PC-3 (cell line): ENCODE measurements around the gene C7orf33. TPM values are rescaled to one million over a fixed set of nuclear protein-coding genes. Genes with fewer than 3 reads are reported as not detected.

Experiments
- ATAC-seq: fragments of 200-7000 bp; cut with Tn5 transposase; 2 replicates; pipeline ENCODE4 v1.9.1; 2020; ENCODE audit warnings: mild to moderate bottlenecking, moderate library complexity
- BruUV-seq: library from RNA; stranded (reverse); fragments of 400-500 nt; replicated peaks from 2 replicates; lab custom pipeline; 2021; lab: Mats Ljungman, UMichigan
- CTCF ChIA-PET: fragments of 300-600 bp; sonication (Branson Sonifier 250); formaldehyde crosslinking; loops from one replicate; lab custom pipeline; 2022; ENCODE audit warnings: antibody characterized with exemption; lab: Charles Lee
- POLR2A ChIA-PET: fragments of 300-600 bp; sonication (Branson Sonifier 250); formaldehyde crosslinking; loops from one replicate; lab custom pipeline; 2022; ENCODE audit warnings: antibody characterized with exemption; ENCODE audit not compliant: unreplicated experiment; lab: Charles Lee
- DNase-seq: peaks from one replicate; pipeline ENCODE4 v3.0.0-alpha.2; 2015
- H2AFZ ChIP-seq: fragments of 300-600 bp; sonication (generic); 2 replicates; pipeline ENCODE4 v1.6.0; 2016; ENCODE audit warnings: antibody characterized with exemption, low read length
- H3F3A ChIP-seq: fragments of 300-600 bp; sonication (generic); one replicate; pipeline ENCODE4 v1.6.0; 2017; ENCODE audit warnings: antibody characterized with exemption, low read length, control low read depth, mild to moderate bottlenecking; ENCODE audit not compliant: unreplicated experiment
- H3K27ac ChIP-seq: fragments of 300-600 bp; sonication (generic); 2 replicates; pipeline ENCODE4 v1.5.1; 2016; ENCODE audit warnings: mild to moderate bottlenecking, low read length
- H3K27me3 ChIP-seq: fragments of 300-600 bp; sonication (generic); 2 replicates; pipeline ENCODE4 v1.6.1; 2016; ENCODE audit warnings: low read length, mixed read lengths
- H3K36me3 ChIP-seq: fragments of 300-600 bp; sonication (generic); 2 replicates; pipeline ENCODE4 v1.6.1; 2016; ENCODE audit warnings: low read depth, mixed run types, low read length, mixed read lengths
- H3K4me1 ChIP-seq: fragments of 300-600 bp; sonication (generic); 2 replicates; pipeline ENCODE4 v1.5.1; 2016; ENCODE audit warnings: low read length; ENCODE audit not compliant: insufficient read depth
- H3K4me2 ChIP-seq: fragments of 300-600 bp; sonication (generic); 2 replicates; pipeline ENCODE4 v1.6.0; 2016; ENCODE audit warnings: low read length
- H3K4me3 ChIP-seq: fragments of 300-600 bp; sonication (generic); 2 replicates; pipeline ENCODE4 v1.5.1; 2016; ENCODE audit warnings: mild to moderate bottlenecking, low read length, mixed read lengths
- H3K79me2 ChIP-seq: fragments of 300-600 bp; sonication (generic); 2 replicates; pipeline ENCODE4 v1.6.1; 2017; ENCODE audit warnings: low read length, mixed read lengths
- H3K9ac ChIP-seq: fragments of 300-600 bp; sonication (generic); 2 replicates; pipeline ENCODE4 v1.6.0; 2016; ENCODE audit warnings: mild to moderate bottlenecking, low read length
- H3K9me2 ChIP-seq: fragments of 300-600 bp; sonication (generic); replicated peaks from 2 replicates; pipeline ENCODE4 v1.6.1; 2016; ENCODE audit warnings: mixed run types, low read length, mixed read lengths
- H3K9me3 ChIP-seq: fragments of 300-600 bp; sonication (generic); 2 replicates; pipeline ENCODE4 v1.6.1; 2016; ENCODE audit warnings: low read length, mixed read lengths
- H4K20me1 ChIP-seq: fragments of 300-600 bp; sonication (generic); 2 replicates; pipeline ENCODE4 v1.6.1; 2016; ENCODE audit warnings: low read length, mixed read lengths
- CTCF ChIP-seq: fragments of 300-600 bp; sonication (generic); conservative IDR thresholded peaks from 2 replicates; pipeline ENCODE4 v1.5.1; 2017; ENCODE audit warnings: antibody characterized with exemption, low read depth, mild to moderate bottlenecking, low read length
- EZH2 ChIP-seq: fragments of 300-600 bp; sonication (generic); IDR thresholded peaks from one replicate; pipeline ENCODE4 v1.6.1; 2017; ENCODE audit warnings: antibody characterized with exemption, mild to moderate bottlenecking, low read length; ENCODE audit not compliant: unreplicated experiment
- EZH2phosphoT487 ChIP-seq: fragments of 300-600 bp; sonication (generic); IDR thresholded peaks from 2 replicates; pipeline ENCODE4 v1.6.1; 2018; ENCODE audit warnings: mild to moderate bottlenecking, antibody characterized with exemption, low read length, borderline replicate concordance
- intact Hi-C: fragments of 100-400 bp; cut with micrococcal nuclease; formaldehyde crosslinking; loops from 2 replicates; pipeline ENCODE4 v1.9.0; 2023
- total RNA-seq: library from RNA; depleted of rRNA; stranded (reverse); fragments of >200 nt; gene quantifications from 2 replicates; pipeline ENCODE4 v1.2.3, GENCODE V29; 2014

Gene C7orf33
- total RNA-seq, 1 experiment from 2014 or later, result not detected

- DNase-seq, result no peak
- no TSS peak for BruUV-seq
- Histone ChIP-seq H3K4me3 (no peak overlapping the region), H3K4me2 (no peak overlapping the region), H3K9me2 (no peaks in the 10 kb centered on the region), H3K9ac (no peak overlapping the region), H3K27ac (no peak overlapping the region), H3F3A (no peaks in the 10 kb centered on the region), H3K9me3 (no peaks in the 10 kb centered on the region), H3K27me3 (no peaks in the 10 kb centered on the region), H3K36me3 (no peaks in the 10 kb centered on the region), H2AFZ (no peak overlapping the region), H4K20me1 (no peaks in the 10 kb centered on the region), H3K4me1 (peaks cover 5% of the 10 kb centered on the region; the same call in 1 of the 2 replicates), H3K79me2 (no peaks in the 10 kb centered on the region)
- TF ChIP-seq EZH2phosphoT487 (no peak), CTCF (no peak), EZH2 (no peak)
- ChIA-PET POLR2A (no interaction called here), CTCF (no interaction called here)
- ATAC-seq, result no peak
- intact Hi-C loops, result no loop called here
These were observed 45.4 kb upstream of the C7orf33 start for GRCh38 chr7:148545172-148545571.

GRCh38 chr7:148545932-148546331 lies 44.6 kb upstream of the C7orf33 start:
- no TSS peak for BruUV-seq
- Histone ChIP-seq H2AFZ (no peak overlapping the region), H3K27ac (no peak overlapping the region), H3K4me2 (no peak overlapping the region), H3K9me2 (no peaks in the 10 kb centered on the region), H3K36me3 (no peaks in the 10 kb centered on the region), H3K4me1 (no peaks in the 10 kb centered on the region), H3K9ac (no peak overlapping the region), H3F3A (no peaks in the 10 kb centered on the region), H3K9me3 (no peaks in the 10 kb centered on the region), H3K27me3 (no peaks in the 10 kb centered on the region), H3K79me2 (no peaks in the 10 kb centered on the region), H3K4me3 (no peak overlapping the region), H4K20me1 (no peaks in the 10 kb centered on the region)
- TF ChIP-seq EZH2 (no peak), EZH2phosphoT487 (no peak), CTCF (no peak)
- ATAC-seq (no peak), DNase-seq (no peak)
- ChIA-PET POLR2A (no interaction called here), CTCF (no interaction called here)
- intact Hi-C loops, result no loop called here

DNA sequence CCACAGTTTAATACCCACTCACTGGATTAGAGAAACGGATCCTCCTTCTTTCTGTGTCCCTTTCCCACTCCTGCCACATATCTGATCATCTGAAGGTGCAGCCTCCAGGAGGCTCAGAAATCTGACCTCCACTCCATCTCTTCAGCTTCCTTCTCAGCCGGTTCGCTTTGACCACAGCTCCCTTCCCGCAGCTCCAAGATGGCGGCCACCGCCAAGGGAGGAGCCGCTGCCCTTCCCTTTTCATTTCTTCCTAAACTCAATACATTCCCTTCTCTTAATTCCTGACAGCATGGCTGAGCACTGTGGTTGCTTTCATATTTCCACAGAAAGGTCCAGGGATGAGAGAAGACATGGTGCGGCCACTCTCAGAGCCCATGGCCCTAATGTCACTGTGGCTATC lies 43.7 kb upstream of the C7orf33 start:
- H3K36me3 ChIP-seq, result no peaks in the 10 kb centered on the region
- intact Hi-C loops, result no loop called here
- TF ChIP-seq EZH2phosphoT487, result no peak
- no peak for TF ChIP-seq EZH2
- no peak for TF ChIP-seq CTCF
- H3K9me3 ChIP-seq, result no peaks in the 10 kb centered on the region
- H3K79me2 ChIP-seq, result no peaks in the 10 kb centered on the region
- H3K9ac ChIP-seq, result no peak overlapping the region
- no peaks in the 10 kb centered on the region for H3F3A ChIP-seq
- DNase-seq, result no peak
- H3K4me3 ChIP-seq, result no peak overlapping the region
- no peaks in the 10 kb centered on the region for H4K20me1 ChIP-seq
- BruUV-seq, result no TSS peak
- H3K27ac ChIP-seq, result no peak overlapping the region
- H3K4me1 ChIP-seq, result no peaks in the 10 kb centered on the region
- ChIA-PET POLR2A (no interaction called here), CTCF (no interaction called here)
- no peak overlapping the region for H3K4me2 ChIP-seq
- H2AFZ ChIP-seq, result no peak overlapping the region
- no peaks in the 10 kb centered on the region for H3K9me2 ChIP-seq
- H3K27me3 ChIP-seq, result peaks cover 3% of the 10 kb centered on the region; the same call in 1 of the 2 replicates
- no peak for ATAC-seq
